T1000 (cell line): ENCODE data around the gene C11orf16.
"Not testable (repeated sequence)": the region's sequence is repeated elsewhere in the genome, so short reads cannot be mapped to it uniquely, and the experiment has no call there.

ENCODE experiments used
- DNase-seq: peaks from one replicate; lab custom pipeline; 2025; ENCODE audit warnings: mixed read lengths; lab: John Stamatoyannopoulos, UW

The C11orf16 gene

GRCh38 chr11:8932564-8933180 is at the start of gene C11orf16:
Gene C11orf16 (minus strand): TSS chr11:8932947. CDS start chr11:8932308, 639 bp downstream.
- DNase-seq = no peak

GRCh38 chr11:8980485-8980884 is 47.7 kb upstream of the C11orf16 start:
- no peak for DNase-seq

- not testable (repeated sequence) for DNase-seq
Observed at GRCh38 chr11:8979365-8979764, 46.6 kb upstream of the C11orf16 start.

- DNase-seq = no peak
Observed at GRCh38 chr11:8973121-8973520, 40.4 kb upstream of the C11orf16 start.

GRCh38 chr11:8971924-8972316 is 39.2 kb upstream of the C11orf16 start:
- no peak for DNase-seq

GRCh38 chr11:8971196-8971923 is 38.6 kb upstream of the C11orf16 start:
- DNase-seq = no peak

- DNase-seq = no peak
Observed at GRCh38 chr11:8967184-8967583, 34.4 kb upstream of the C11orf16 start.

- peak; percentile 70 for DNase-seq
Observed at GRCh38 chr11:8964324-8965320, 31.9 kb upstream of the C11orf16 start, which contains the start of gene TMEM9B. Gene TMEM9B (minus strand): TSS chr11:8964442. CDS start chr11:8964313, 129 bp downstream.

GRCh38 chr11:8963569-8964323 is 31.0 kb upstream of the C11orf16 start:
- DNase-seq = peak; percentile 70

- DNase-seq = no peak
Observed at GRCh38 chr11:8962841-8963240, 30.1 kb upstream of the C11orf16 start.

GRCh38 chr11:8961401-8961800 is 28.7 kb upstream of the C11orf16 start:
- no peak for DNase-seq

- no peak for DNase-seq
Observed at GRCh38 chr11:8959546-8960166, 26.9 kb upstream of the C11orf16 start.

GRCh38 chr11:8956860-8957259 is 24.1 kb upstream of the C11orf16 start:
- no peak for DNase-seq

GRCh38 chr11:8948886-8949285 is 16.1 kb upstream of the C11orf16 start:
- DNase-seq = no peak

GRCh38 chr11:8947230-8947943 is 14.6 kb upstream of the C11orf16 start:
- DNase-seq = no peak

GRCh38 chr11:8942518-8943066 is 9.8 kb upstream of the C11orf16 start, which contains the start of gene ASCL3:
Gene ASCL3 (minus strand): TSS chr11:8943016. CDS start chr11:8938161, 4,855 bp downstream.
- DNase-seq = no peak

GRCh38 chr11:8941341-8942103 is 8.8 kb upstream of the C11orf16 start:
- no peak for DNase-seq

GRCh38 chr11:8937659-8938058 is 4.9 kb upstream of the C11orf16 start:
- no peak for DNase-seq

- no peak for DNase-seq
Observed at GRCh38 chr11:8937159-8937558, 4.4 kb upstream of the C11orf16 start.
